ENCODE data around the gene SDHAF4. TPM values are rescaled to one million over a fixed set of nuclear protein-coding genes. Genes with fewer than 3 reads are reported as not detected.
"Not testable (repeated sequence)": the region's sequence is repeated elsewhere in the genome, so short reads cannot be mapped to it uniquely, and the experiment has no call there.

Gene SDHAF4
- total RNA-seq, 1 donor from 2014 or later: 8.2 TPM

DNA sequence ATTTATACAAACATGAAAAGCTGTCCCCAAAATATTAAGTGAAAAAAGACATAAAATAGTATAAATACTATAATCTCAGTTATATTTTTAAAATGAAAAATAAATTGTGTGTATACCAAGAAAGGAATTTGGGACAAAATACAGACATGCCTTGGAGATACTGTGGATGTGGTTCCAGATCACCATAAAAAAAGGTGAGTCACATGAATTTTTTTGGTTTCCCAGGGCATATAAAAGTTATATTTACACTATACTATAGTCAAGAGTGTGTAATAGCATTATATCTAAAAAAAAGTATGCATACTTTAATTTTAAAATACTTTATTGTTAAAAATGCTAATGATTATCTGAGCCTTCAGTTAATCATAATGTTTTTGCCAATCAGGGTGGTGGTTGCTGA, 17.4 kb upstream of the SDHAF4 start:
- no peak for DNase-seq (ENCODE audit: low read depth)
- TF ChIP-seq, protein P1, sequence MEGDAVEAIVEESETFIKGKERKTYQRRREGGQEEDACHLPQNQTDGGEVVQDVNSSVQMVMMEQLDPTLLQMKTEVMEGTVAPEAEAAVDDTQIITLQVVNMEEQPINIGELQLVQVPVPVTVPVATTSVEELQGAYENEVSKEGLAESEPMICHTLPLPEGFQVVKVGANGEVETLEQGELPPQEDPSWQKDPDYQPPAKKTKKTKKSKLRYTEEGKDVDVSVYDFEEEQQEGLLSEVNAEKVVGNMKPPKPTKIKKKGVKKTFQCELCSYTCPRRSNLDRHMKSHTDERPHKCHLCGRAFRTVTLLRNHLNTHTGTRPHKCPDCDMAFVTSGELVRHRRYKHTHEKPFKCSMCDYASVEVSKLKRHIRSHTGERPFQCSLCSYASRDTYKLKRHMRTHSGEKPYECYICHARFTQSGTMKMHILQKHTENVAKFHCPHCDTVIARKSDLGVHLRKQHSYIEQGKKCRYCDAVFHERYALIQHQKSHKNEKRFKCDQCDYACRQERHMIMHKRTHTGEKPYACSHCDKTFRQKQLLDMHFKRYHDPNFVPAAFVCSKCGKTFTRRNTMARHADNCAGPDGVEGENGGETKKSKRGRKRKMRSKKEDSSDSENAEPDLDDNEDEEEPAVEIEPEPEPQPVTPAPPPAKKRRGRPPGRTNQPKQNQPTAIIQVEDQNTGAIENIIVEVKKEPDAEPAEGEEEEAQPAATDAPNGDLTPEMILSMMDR (IDR thresholded peaks at IDR 0.05; ENCODE audit: insufficient read depth, low read length, poor library complexity, severe bottlenecking): no peak
- Histone ChIP-seq H3K4me3 (ENCODE audit: low read depth, low read length) (no peak overlapping the region), H3K36me3 (ENCODE audit: control insufficient read depth, insufficient read depth, low read length) (no peaks in the 10 kb centered on the region), H3K27me3 (ENCODE audit: control insufficient read depth, insufficient read depth, low read length) (no peaks in the 10 kb centered on the region)

DNA sequence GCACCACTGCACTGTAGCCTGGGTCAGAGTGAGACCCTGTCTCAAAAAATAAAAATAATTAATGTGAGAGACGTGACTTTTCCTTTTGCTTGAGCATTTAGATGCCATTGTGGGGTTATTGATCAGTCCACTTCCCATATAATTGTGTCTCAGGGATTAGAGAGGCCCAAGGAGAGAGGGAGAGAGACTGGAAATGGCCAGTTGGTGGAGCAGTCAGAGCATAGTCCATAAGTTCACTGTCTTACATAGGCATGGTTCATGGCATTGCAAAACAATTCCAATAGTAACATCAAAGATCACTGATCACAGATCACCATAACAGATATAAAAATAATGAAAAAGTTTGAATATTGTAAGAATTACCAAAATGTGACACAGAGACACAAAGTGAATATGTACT, 15.2 kb upstream of the SDHAF4 start:
- Histone ChIP-seq H3K27me3 (ENCODE audit: control insufficient read depth, insufficient read depth, low read length) (no peaks in the 10 kb centered on the region), H3K36me3 (ENCODE audit: control insufficient read depth, insufficient read depth, low read length) (no peaks in the 10 kb centered on the region), H3K4me3 (ENCODE audit: low read depth, low read length) (no peak overlapping the region)
- DNase-seq (ENCODE audit: low read depth): no peak
- TF ChIP-seq, protein P1 (IDR thresholded peaks at IDR 0.05; ENCODE audit: insufficient read depth, low read length, poor library complexity, severe bottlenecking): no peak

GRCh38 chr6:70552286-70552940, 14.3 kb upstream of the SDHAF4 start:
- DNase-seq (ENCODE audit: low read depth); H3K4me3 ChIP-seq (ENCODE audit: low read depth, low read length); H3K36me3 ChIP-seq (ENCODE audit: control insufficient read depth, insufficient read depth, low read length); H3K27me3 ChIP-seq (ENCODE audit: control insufficient read depth, insufficient read depth, low read length): not testable (repeated sequence)

DNA sequence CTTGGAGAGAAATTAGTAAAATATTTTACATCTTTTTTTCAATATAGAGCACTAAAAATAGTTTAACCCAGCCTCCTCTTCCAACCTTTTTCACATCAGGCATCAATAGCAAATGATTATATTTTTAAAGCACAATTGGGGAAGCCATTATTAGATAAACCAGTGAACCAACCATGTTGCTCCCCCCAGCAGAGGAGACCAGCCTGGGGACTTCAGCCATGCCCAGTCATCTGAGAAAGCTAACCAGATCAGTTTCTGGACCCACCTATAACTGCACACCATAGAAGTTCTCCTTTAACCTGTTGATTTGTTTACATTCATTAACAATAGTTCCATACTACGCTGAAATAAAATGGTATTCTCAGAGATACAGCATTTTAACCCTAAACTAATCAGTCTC, 13.8 kb upstream of the SDHAF4 start:
- Histone ChIP-seq H3K27me3 (ENCODE audit: control insufficient read depth, insufficient read depth, low read length) (no peaks in the 10 kb centered on the region), H3K36me3 (ENCODE audit: control insufficient read depth, insufficient read depth, low read length) (no peaks in the 10 kb centered on the region), H3K4me3 (ENCODE audit: low read depth, low read length) (no peak overlapping the region)
- DNase-seq (ENCODE audit: low read depth): no peak
- TF ChIP-seq, protein P1 (IDR thresholded peaks at IDR 0.05; ENCODE audit: insufficient read depth, low read length, poor library complexity, severe bottlenecking): no peak

DNA sequence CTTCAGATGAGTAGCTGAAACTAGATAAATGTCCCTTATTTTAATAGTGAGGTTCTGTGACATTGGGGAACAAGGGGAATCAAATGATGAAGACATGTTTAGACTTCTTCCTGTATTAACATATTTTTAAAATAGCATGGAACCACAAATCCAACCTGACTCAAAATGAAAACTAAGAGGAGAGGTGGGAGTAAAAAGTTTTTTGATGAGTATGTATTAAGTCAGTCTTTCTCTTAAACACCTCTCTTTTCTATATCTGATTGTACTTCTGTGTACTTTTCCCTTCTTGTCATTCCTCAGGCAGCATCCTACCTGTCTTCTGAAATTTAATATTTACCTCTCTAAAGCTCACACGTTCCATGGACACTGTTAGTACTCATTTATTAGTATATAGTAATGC, 8.7 kb upstream of the SDHAF4 start:
- TF ChIP-seq, protein P1 (IDR thresholded peaks at IDR 0.05; ENCODE audit: insufficient read depth, low read length, poor library complexity, severe bottlenecking): no peak
- Histone ChIP-seq H3K27me3 (ENCODE audit: control insufficient read depth, insufficient read depth, low read length) (no peaks in the 10 kb centered on the region), H3K36me3 (ENCODE audit: control insufficient read depth, insufficient read depth, low read length) (no peaks in the 10 kb centered on the region), H3K4me3 (ENCODE audit: low read depth, low read length) (no peak overlapping the region)
- DNase-seq (ENCODE audit: low read depth): no peak

DNA sequence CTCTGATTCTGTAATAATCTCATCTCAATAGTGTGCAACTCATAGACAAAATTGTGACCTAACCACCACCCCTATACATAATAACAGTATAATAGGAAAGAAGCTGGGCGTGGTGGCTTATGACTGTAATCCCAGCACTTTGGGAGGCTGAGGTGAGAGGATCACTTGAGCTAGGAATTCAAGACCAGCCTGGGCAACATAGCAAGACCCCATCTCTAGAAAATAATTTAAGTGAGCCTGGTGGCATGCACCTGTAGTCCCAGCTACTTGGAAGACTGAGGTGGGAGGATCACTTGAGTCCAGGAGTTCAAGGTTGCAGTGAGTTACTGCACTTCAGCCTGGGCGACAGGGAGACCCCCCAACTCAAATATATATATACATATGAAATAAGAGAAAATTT, 4.3 kb upstream of the SDHAF4 start:
- not testable (repeated sequence) for H3K36me3 ChIP-seq (ENCODE audit: control insufficient read depth, insufficient read depth, low read length); H3K27me3 ChIP-seq (ENCODE audit: control insufficient read depth, insufficient read depth, low read length); DNase-seq (ENCODE audit: low read depth); H3K4me3 ChIP-seq (ENCODE audit: low read depth, low read length)

GRCh38 chr6:70563530-70563929, 3.2 kb upstream of the SDHAF4 start:
- Histone ChIP-seq H3K4me3 (ENCODE audit: low read depth, low read length) (no peak overlapping the region), H3K27me3 (ENCODE audit: control insufficient read depth, insufficient read depth, low read length) (no peaks in the 10 kb centered on the region), H3K36me3 (ENCODE audit: control insufficient read depth, insufficient read depth, low read length) (no peaks in the 10 kb centered on the region)
- DNase-seq (ENCODE audit: low read depth): no peak
- TF ChIP-seq, protein P1 (IDR thresholded peaks at IDR 0.05; ENCODE audit: insufficient read depth, low read length, poor library complexity, severe bottlenecking): no peak

All from kidney epithelial cell (primary cell).